Measurements from ENCODE around the gene PI4KA. TPM values are rescaled to one million over a fixed set of nuclear protein-coding genes. Genes with fewer than 3 reads are reported as not detected.
"Not testable (repeated sequence)": the region's sequence is repeated elsewhere in the genome, so short reads cannot be mapped to it uniquely, and the experiment has no call there.

The PI4KA gene
- total RNA-seq, 3 donors from 2014 or later (not counting 1 experiment from before 2014, with no cell fraction given), result 208 to 233 (median 215) TPM

GRCh38 chr22:20771918-20772625 lies 86.5 kb downstream of the PI4KA start:
- Mint-ChIP-seq H3K4me3 (no peak overlapping the region), H3K4me1 (peaks cover 13 to 14% of the 10 kb centered on the region in 2 donors), H3K27ac (no peak overlapping the region), H3K36me3 (no peaks in the 10 kb centered on the region), H3K9me3 (no peaks in the 10 kb centered on the region), H3K27me3 (ENCODE audit: low read depth in 2 of 2) (no peaks in the 10 kb centered on the region)
- TF ChIP-seq CTCF (IDR thresholded peaks at IDR 0.05), result no peak
- DNase-seq, result no peak
- ATAC-seq, result no peak
- no peaks in the 10 kb centered on the region for H3K27me3 ChIP-seq (ENCODE audit: control insufficient read depth, insufficient read depth, low read length)
- H3K4me3 ChIP-seq (ENCODE audit: low read length), result no peak overlapping the region
- H3K36me3 ChIP-seq (ENCODE audit: control insufficient read depth, insufficient read depth, low read length), result peaks cover 16% of the 10 kb centered on the region
- H3K9me3 ChIP-seq (ENCODE audit: control insufficient read depth, insufficient read depth, low read length), result no peaks in the 10 kb centered on the region
- peaks cover 14% of the 10 kb centered on the region for H3K4me1 ChIP-seq (ENCODE audit: control insufficient read depth, insufficient read depth, low read length)
- H3K27ac ChIP-seq (ENCODE audit: low read length), result no peak overlapping the region
- WGBS (ENCODE audit: insufficient coverage), result 96% methylated on average over 9 of the region's 9 CpGs
- intact Hi-C loops (cut with micrococcal nuclease), result no loop called here

GRCh38 chr22:20769496-20769826 lies 89.2 kb downstream of the PI4KA start:
- H3K9me3 ChIP-seq (ENCODE audit: control insufficient read depth, insufficient read depth, low read length); intact Hi-C loops (cut with micrococcal nuclease); H3K4me3 ChIP-seq (ENCODE audit: low read length); H3K4me3 Mint-ChIP-seq; H3K9me3 Mint-ChIP-seq; H3K27ac ChIP-seq (ENCODE audit: low read length); H3K36me3 Mint-ChIP-seq; ATAC-seq; H3K27me3 ChIP-seq (ENCODE audit: control insufficient read depth, insufficient read depth, low read length); H3K27me3 Mint-ChIP-seq (ENCODE audit: low read depth in 2 of 2); DNase-seq: not testable (repeated sequence)
- Histone ChIP-seq H3K36me3 (ENCODE audit: control insufficient read depth, insufficient read depth, low read length) (peaks cover 31% of the 10 kb centered on the region), H3K4me1 (ENCODE audit: control insufficient read depth, insufficient read depth, low read length) (peaks cover 18% of the 10 kb centered on the region)
- Mint-ChIP-seq H3K27ac (peak overlapping the region; percentile 75 to 86), H3K4me1 (peaks cover 20% of the 10 kb centered on the region in 2 donors)
- WGBS (ENCODE audit: insufficient coverage), result 96% methylated on average over 6 of the region's 9 CpGs

- Mint-ChIP-seq H3K9me3 (no peaks in the 10 kb centered on the region), H3K27me3 (ENCODE audit: low read depth in 2 of 2) (no peaks in the 10 kb centered on the region), H3K27ac (no peak overlapping the region), H3K4me1 (peaks cover 20% of the 10 kb centered on the region in 2 donors), H3K36me3 (peaks cover 10% of the 10 kb centered on the region), H3K4me3 (no peak overlapping the region)
- ATAC-seq, result no peak
- intact Hi-C loops (cut with micrococcal nuclease), result no loop called here
- no peak for DNase-seq
- H3K27ac ChIP-seq (ENCODE audit: low read length), result no peak overlapping the region
- H3K9me3 ChIP-seq (ENCODE audit: control insufficient read depth, insufficient read depth, low read length), result no peaks in the 10 kb centered on the region
- peaks cover 40% of the 10 kb centered on the region for H3K36me3 ChIP-seq (ENCODE audit: control insufficient read depth, insufficient read depth, low read length)
- H3K4me1 ChIP-seq (ENCODE audit: control insufficient read depth, insufficient read depth, low read length), result peaks cover 18% of the 10 kb centered on the region
- TF ChIP-seq CTCF (IDR thresholded peaks at IDR 0.05), result no peak
- no peaks in the 10 kb centered on the region for H3K27me3 ChIP-seq (ENCODE audit: control insufficient read depth, insufficient read depth, low read length)
- H3K4me3 ChIP-seq (ENCODE audit: low read length), result no peak overlapping the region
- 98% methylated on average over 7 of the region's 7 CpGs for WGBS (ENCODE audit: insufficient coverage)
Observed at GRCh38 chr22:20766530-20766929, 92.1 kb downstream of the PI4KA start.

GRCh38 chr22:20765938-20766337 lies 92.7 kb downstream of the PI4KA start:
- Histone ChIP-seq H3K9me3 (ENCODE audit: control insufficient read depth, insufficient read depth, low read length) (no peaks in the 10 kb centered on the region), H3K4me1 (ENCODE audit: control insufficient read depth, insufficient read depth, low read length) (peaks cover 18% of the 10 kb centered on the region), H3K4me3 (ENCODE audit: low read length) (no peak overlapping the region), H3K27me3 (ENCODE audit: control insufficient read depth, insufficient read depth, low read length) (no peaks in the 10 kb centered on the region), H3K27ac (ENCODE audit: low read length) (no peak overlapping the region), H3K36me3 (ENCODE audit: control insufficient read depth, insufficient read depth, low read length) (peaks cover 46% of the 10 kb centered on the region)
- DNase-seq (no peak), ATAC-seq (no peak)
- intact Hi-C loops (cut with micrococcal nuclease), result no loop called here
- Mint-ChIP-seq H3K27me3 (ENCODE audit: low read depth in 2 of 2) (no peaks in the 10 kb centered on the region), H3K9me3 (no peaks in the 10 kb centered on the region), H3K27ac (peak overlapping the region in 1 of 2 donors; percentile 56), H3K36me3 (peaks cover 10% of the 10 kb centered on the region), H3K4me3 (no peak overlapping the region), H3K4me1 (peaks cover 20% of the 10 kb centered on the region in 2 donors)
- WGBS (ENCODE audit: insufficient coverage), result 98% methylated on average over 2 of the region's 2 CpGs
- no peak for TF ChIP-seq CTCF (IDR thresholded peaks at IDR 0.05)

All from natural killer cell (primary cell).